Keratinocyte (primary cell): ENCODE results near the gene MADCAM1. TPM values are rescaled to one million over a fixed set of nuclear protein-coding genes. Genes with fewer than 3 reads are reported as not detected.

Experiments used
- DNase-seq: peaks from one replicate; pipeline ENCODE4 v3.0.0-alpha.2; 2011; ENCODE audit warnings: low read depth, missing footprints, low spot score
- FAIRE-seq: peaks from 2 replicates; lab custom pipeline; 2011; peaks lifted over from hg19 to GRCh38; lab: Jason Lieb, UNC
- H2AFZ ChIP-seq: 2 replicates; pipeline ENCODE4 v1.6.0; 2012; ENCODE audit warnings: low read length, control low read depth, inconsistent platforms; ENCODE audit not compliant: control insufficient read depth
- H3K27ac ChIP-seq: 2 replicates; pipeline ENCODE4 v1.5.1; 2011; ENCODE audit warnings: low read length; ENCODE audit not compliant: control insufficient read depth, insufficient read depth
- H3K27me3 ChIP-seq: 3 replicates; pipeline ENCODE4 v1.6.0; 2011; ENCODE audit warnings: low read length; ENCODE audit not compliant: control insufficient read depth, insufficient read depth; ENCODE audit errors: extremely low read depth
- H3K36me3 ChIP-seq, 2 experiments: 2 replicates in 1 of 2; 3 replicates in 1 of 2; pipeline ENCODE4 v1.5.1; 2011; ENCODE audit warnings: low read length in 2 of 2, mild to moderate bottlenecking in 1 of 2; ENCODE audit not compliant: control insufficient read depth in 2 of 2, insufficient read depth in 2 of 2; ENCODE audit errors: extremely low read depth in 1 of 2
- H3K4me1 ChIP-seq: 3 replicates; pipeline ENCODE4 v1.5.1; 2011; ENCODE audit warnings: low read length; ENCODE audit not compliant: control insufficient read depth, insufficient read depth; ENCODE audit errors: extremely low read depth
- H3K4me2 ChIP-seq: 3 replicates; pipeline ENCODE4 v1.6.0; 2011; ENCODE audit warnings: low read depth, low read length; ENCODE audit not compliant: control insufficient read depth, insufficient read depth; ENCODE audit errors: extremely low read depth
- H3K4me3 ChIP-seq, 3 experiments: fragments of 200-600 bp in 1 of 3; sonication (generic) in 1 of 3; 2 replicates in 2 of 3; 3 replicates in 1 of 3; pipeline ENCODE4 v1.5.1; 2011 to 2016; ENCODE audit warnings: low read length in 3 of 3, mild to moderate bottlenecking in 3 of 3, control low read depth in 2 of 3, inconsistent platforms in 1 of 3, low read depth in 1 of 3, mixed read lengths in 1 of 3, mixed run types in 1 of 3, moderate library complexity in 1 of 3; ENCODE audit not compliant: control insufficient read depth in 2 of 3, insufficient read depth in 2 of 3; ENCODE audit errors: extremely low read depth in 1 of 3
- H3K79me2 ChIP-seq: 2 replicates; pipeline ENCODE4 v1.6.0; 2012; ENCODE audit warnings: low read length; ENCODE audit not compliant: control insufficient read depth, insufficient read depth
- H3K9ac ChIP-seq: 3 replicates; pipeline ENCODE4 v1.6.0; 2011; ENCODE audit warnings: low read length; ENCODE audit not compliant: control insufficient read depth, insufficient read depth; ENCODE audit errors: extremely low read depth
- H3K9me1 ChIP-seq: 3 replicates; pipeline ENCODE4 v1.6.0; 2011; ENCODE audit warnings: low read length; ENCODE audit not compliant: control insufficient read depth, insufficient read depth; ENCODE audit errors: extremely low read depth
- H3K9me3 ChIP-seq: 2 replicates; pipeline ENCODE4 v1.5.1; 2012; ENCODE audit warnings: low read depth, low read length; ENCODE audit not compliant: control insufficient read depth
- H4K20me1 ChIP-seq: 3 replicates; pipeline ENCODE4 v1.6.0; 2011; ENCODE audit warnings: low read length; ENCODE audit not compliant: control insufficient read depth, insufficient read depth; ENCODE audit errors: extremely low read depth
- EZH2 ChIP-seq: IDR thresholded peaks from one replicate; pipeline ENCODE4 v1.6.1; 2012; ENCODE audit warnings: inconsistent platforms, mild to moderate bottlenecking, low read length, moderate library complexity
- dilution Hi-C: fragments of 300-500 bp; cut with MboI; formaldehyde crosslinking; loops from one replicate; pipeline ENCODE4 v1.7.0; 2020; ENCODE audit warnings: low sequenced_read_pairs; ENCODE audit not compliant: extremely low pct_ligation_motif_present
- polyA plus RNA-seq, 5 experiments: library from polyadenylated mRNA; depleted of rRNA in 3 of 5; stranded (reverse) in 3 of 5; stranded (forward) in 1 of 5; unstranded in 1 of 5; fragments of >200 nt; gene quantifications; 1 replicate in 1 of 5; 2 replicates in 3 of 5; 3 replicates in 1 of 5; pipeline versions ENCODE4 v1.2.1 to v1.2.3, GENCODE V29; 2011 to 2012; ENCODE audit warnings: missing spikeins in 2 of 5, low read depth in 1 of 5, low replicate concordance in 1 of 5
- TF ChIP-seq, protein P1 (sequence below), 3 experiments: IDR thresholded peaks in 1 of 3; conservative IDR thresholded peaks in 1 of 3; optimal IDR thresholded peaks in 1 of 3; 2 replicates in 2 of 3; 3 replicates in 1 of 3; pipeline versions ENCODE3 to v1.5.1; 2011; ENCODE audit warnings: low read length in 3 of 3, mild to moderate bottlenecking in 3 of 3, moderate library complexity in 2 of 3, control low read depth in 1 of 3, inconsistent platforms in 1 of 3; ENCODE audit not compliant: insufficient read depth in 2 of 3; ENCODE audit errors: extremely low read depth in 1 of 3

MADCAM1 gene
- polyA plus RNA-seq, 1 donor (not counting 4 experiments of a cell fraction or from before 2014, with no cell fraction given), result 0.05 TPM

GRCh38 chr19:494171-495080 lies 1.9 kb upstream of the MADCAM1 start:
- Histone ChIP-seq H3K27me3 (peaks cover 23% of the 10 kb centered on the region), H3K9me3 (no peaks in the 10 kb centered on the region), H3K27ac (no peak overlapping the region), H3K4me3 (no peak overlapping the region), H3K9ac (no peak overlapping the region), H4K20me1 (no peaks in the 10 kb centered on the region), H3K9me1 (no peaks in the 10 kb centered on the region), H3K36me3 (no peaks in the 10 kb centered on the region), H3K4me2 (no peak overlapping the region), H3K79me2 (no peaks in the 10 kb centered on the region), H3K4me1 (no peaks in the 10 kb centered on the region), H2AFZ (no peak overlapping the region)
- FAIRE-seq, result no peak
- dilution Hi-C loops, result no loop called here
- no peak for TF ChIP-seq EZH2
- TF ChIP-seq, protein P1, sequence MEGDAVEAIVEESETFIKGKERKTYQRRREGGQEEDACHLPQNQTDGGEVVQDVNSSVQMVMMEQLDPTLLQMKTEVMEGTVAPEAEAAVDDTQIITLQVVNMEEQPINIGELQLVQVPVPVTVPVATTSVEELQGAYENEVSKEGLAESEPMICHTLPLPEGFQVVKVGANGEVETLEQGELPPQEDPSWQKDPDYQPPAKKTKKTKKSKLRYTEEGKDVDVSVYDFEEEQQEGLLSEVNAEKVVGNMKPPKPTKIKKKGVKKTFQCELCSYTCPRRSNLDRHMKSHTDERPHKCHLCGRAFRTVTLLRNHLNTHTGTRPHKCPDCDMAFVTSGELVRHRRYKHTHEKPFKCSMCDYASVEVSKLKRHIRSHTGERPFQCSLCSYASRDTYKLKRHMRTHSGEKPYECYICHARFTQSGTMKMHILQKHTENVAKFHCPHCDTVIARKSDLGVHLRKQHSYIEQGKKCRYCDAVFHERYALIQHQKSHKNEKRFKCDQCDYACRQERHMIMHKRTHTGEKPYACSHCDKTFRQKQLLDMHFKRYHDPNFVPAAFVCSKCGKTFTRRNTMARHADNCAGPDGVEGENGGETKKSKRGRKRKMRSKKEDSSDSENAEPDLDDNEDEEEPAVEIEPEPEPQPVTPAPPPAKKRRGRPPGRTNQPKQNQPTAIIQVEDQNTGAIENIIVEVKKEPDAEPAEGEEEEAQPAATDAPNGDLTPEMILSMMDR (optimal IDR thresholded peaks at IDR 0.05 in 1 of 3, IDR thresholded peaks at IDR 0.05 in 1 of 3, conservative IDR thresholded peaks at IDR 0.05 in 1 of 3; ENCODE audit: extremely low read depth in 1 of 3, insufficient read depth in 2 of 3, low read length in 3 of 3), result no peak
- no peak for DNase-seq

DNA sequence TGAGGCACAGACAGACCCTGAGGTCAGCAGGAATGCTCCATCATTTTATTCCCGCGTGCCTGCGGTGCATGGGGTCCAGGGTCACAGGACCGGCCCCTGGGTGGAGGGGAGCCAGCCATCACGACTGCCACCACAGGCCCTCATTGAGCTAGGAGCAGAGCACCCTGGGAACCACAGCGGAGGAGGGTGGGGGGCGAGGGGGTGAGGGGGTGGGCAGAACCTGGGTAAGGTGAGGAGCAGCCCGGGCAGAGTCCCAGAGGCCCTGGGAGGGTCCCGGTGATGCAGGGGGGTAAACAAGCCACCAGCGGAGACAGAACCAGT lies 1.2 kb upstream of the MADCAM1 start:
- TF ChIP-seq, protein P1 (optimal IDR thresholded peaks at IDR 0.05 in 1 of 3, IDR thresholded peaks at IDR 0.05 in 1 of 3, conservative IDR thresholded peaks at IDR 0.05 in 1 of 3; ENCODE audit: extremely low read depth in 1 of 3, insufficient read depth in 2 of 3, low read length in 3 of 3), result no peak
- TF ChIP-seq EZH2, result no peak
- no peaks in the 10 kb centered on the region for H3K36me3 ChIP-seq
- no peaks in the 10 kb centered on the region for H3K9me3 ChIP-seq
- no peak overlapping the region for H3K27ac ChIP-seq
- no peaks in the 10 kb centered on the region for H4K20me1 ChIP-seq
- FAIRE-seq (no peak), DNase-seq (no peak)
- dilution Hi-C loops, result no loop called here
- no peaks in the 10 kb centered on the region for H3K9me1 ChIP-seq
- no peak overlapping the region for H3K4me2 ChIP-seq
- no peaks in the 10 kb centered on the region for H3K79me2 ChIP-seq
- H3K4me1 ChIP-seq, result no peaks in the 10 kb centered on the region
- H2AFZ ChIP-seq, result no peak overlapping the region
- no peak overlapping the region for H3K4me3 ChIP-seq
- peaks cover 25% of the 10 kb centered on the region for H3K27me3 ChIP-seq
- no peak overlapping the region for H3K9ac ChIP-seq
